ENCODE data around the gene DEXI.

GRCh38 chr16:10923146-10923649 lies 19.1 kb downstream of the DEXI start:
- TF ChIP-seq CTCF (IDR thresholded peaks at IDR 0.05), result no peak
- no peak for TF ChIP-seq POLR2A (IDR thresholded peaks at IDR 0.05)

Measured in thyroid gland (tissue), 4 donors.